Liver (tissue), 9 donors: ENCODE measurements around the gene FAM107A. TPM values are rescaled to one million over a fixed set of nuclear protein-coding genes. Genes with fewer than 3 reads are reported as not detected.

Experiments
- DNase-seq: peaks from one replicate; pipeline ENCODE4 v3.0.0-alpha.2; 2017; ENCODE audit warnings: low spot score
- H3K27ac ChIP-seq, 2 donors: one replicate each; pipeline ENCODE4 v1.7.0; 2013; ENCODE audit warnings: inconsistent platforms in 2 of 2, low read length in 2 of 2, control low read depth in 1 of 2, low read depth in 1 of 2, mild to moderate bottlenecking in 1 of 2
- H3K27me3 ChIP-seq, 4 donors: one replicate each; pipeline versions ENCODE4 v1.6.1 to v1.7.0; 2013; ENCODE audit warnings: low read length in 3 of 4, inconsistent platforms in 1 of 4, mild to moderate bottlenecking in 1 of 4, moderate library complexity in 1 of 4; ENCODE audit not compliant: control insufficient read depth in 4 of 4, insufficient read depth in 4 of 4
- H3K36me3 ChIP-seq, 4 donors: one replicate each; pipeline versions ENCODE4 v1.6.1 to v1.7.0; 2013; ENCODE audit warnings: low read length in 3 of 4, mild to moderate bottlenecking in 3 of 4, low read depth in 1 of 4, moderate library complexity in 1 of 4; ENCODE audit not compliant: control insufficient read depth in 4 of 4, insufficient read depth in 3 of 4
- H3K4me1 ChIP-seq, 4 donors: one replicate each; pipeline versions ENCODE4 v1.6.1 to v1.7.0; 2013; ENCODE audit warnings: low read length in 3 of 4, mild to moderate bottlenecking in 3 of 4, moderate library complexity in 1 of 4; ENCODE audit not compliant: control insufficient read depth in 4 of 4, insufficient read depth in 4 of 4
- H3K4me3 ChIP-seq, 3 donors: one replicate each; pipeline versions ENCODE4 v1.6.1 to v1.7.0; 2013; ENCODE audit warnings: low read length in 3 of 3, control low read depth in 1 of 3, low read depth in 1 of 3, mild to moderate bottlenecking in 1 of 3
- H3K9ac ChIP-seq, 2 donors: one replicate each; pipeline ENCODE4 v1.7.0; 2013; ENCODE audit warnings: low read length in 2 of 2, mild to moderate bottlenecking in 2 of 2, moderate library complexity in 2 of 2, control low read depth in 1 of 2, low read depth in 1 of 2
- H3K9me3 ChIP-seq, 4 donors: one replicate each; pipeline versions ENCODE4 v1.6.1 to v1.7.0; 2013; ENCODE audit warnings: low read length in 3 of 4; ENCODE audit not compliant: control insufficient read depth in 4 of 4
- EGR1 ChIP-seq, 2 donors: IDR thresholded peaks; 2 replicates each; pipeline ENCODE4 v1.6.1; 2016 to 2018; ENCODE audit warnings: antibody characterized with exemption in 2 of 2, low read depth in 2 of 2
- FOXA1 ChIP-seq: IDR thresholded peaks from 2 replicates; pipeline ENCODE4 v1.6.1; 2016; ENCODE audit warnings: antibody characterized with exemption
- FOXA2 ChIP-seq: IDR thresholded peaks from 2 replicates; pipeline ENCODE4 v1.6.1; 2016; ENCODE audit warnings: antibody characterized with exemption
- GABPA ChIP-seq, 2 donors: IDR thresholded peaks in 1 of 2; conservative IDR thresholded peaks in 1 of 2; 2 replicates each; pipeline ENCODE4 v1.6.1; 2016; ENCODE audit warnings: antibody characterized with exemption in 2 of 2, mild to moderate bottlenecking in 1 of 2, moderate library complexity in 1 of 2
- HNF4A ChIP-seq, 2 donors: conservative IDR thresholded peaks; 2 replicates each; pipeline ENCODE4 v1.6.1; 2016; ENCODE audit warnings: antibody characterized with exemption in 2 of 2, mild to moderate bottlenecking in 2 of 2
- HNF4G ChIP-seq: IDR thresholded peaks from 2 replicates; pipeline ENCODE4 v1.6.1; 2016; ENCODE audit warnings: antibody characterized with exemption
- JUND ChIP-seq, 2 donors: IDR thresholded peaks; 2 replicates each; pipeline ENCODE4 v1.6.1; 2016; ENCODE audit warnings: antibody characterized with exemption in 2 of 2
- MAX ChIP-seq: IDR thresholded peaks from 2 replicates; pipeline ENCODE4 v1.6.1; 2016; ENCODE audit warnings: antibody characterized with exemption
- NR2F2 ChIP-seq: IDR thresholded peaks from 2 replicates; pipeline ENCODE4 v1.6.1; 2016; ENCODE audit warnings: antibody characterized with exemption
- RAD21 ChIP-seq, 2 donors: IDR thresholded peaks; 2 replicates each; pipeline ENCODE4 v1.6.1; 2016; ENCODE audit warnings: antibody characterized with exemption in 2 of 2, mild to moderate bottlenecking in 2 of 2
- REST ChIP-seq: IDR thresholded peaks from 2 replicates; pipeline ENCODE4 v1.6.1; 2016; ENCODE audit warnings: antibody characterized with exemption, mild to moderate bottlenecking
- RXRA ChIP-seq, 2 donors: IDR thresholded peaks; 2 replicates each; pipeline ENCODE4 v1.6.1; 2017 to 2018; ENCODE audit warnings: antibody characterized with exemption in 2 of 2, mild to moderate bottlenecking in 1 of 2
- SP1 ChIP-seq: IDR thresholded peaks from 2 replicates; pipeline ENCODE4 v1.6.1; 2018; ENCODE audit warnings: antibody characterized with exemption, mild to moderate bottlenecking
- TAF1 ChIP-seq: conservative IDR thresholded peaks from 2 replicates; pipeline ENCODE4 v1.6.1; 2016; ENCODE audit warnings: antibody characterized with exemption, mild to moderate bottlenecking
- YY1 ChIP-seq: IDR thresholded peaks from 2 replicates; pipeline ENCODE4 v1.6.1; 2016; ENCODE audit warnings: antibody characterized with exemption, mild to moderate bottlenecking
- WGBS: extraction: QIAGEN DNeasy Blood & Tissue Kit; methylation state at CpG from one replicate; pipeline ENCODE4 v1.1.7; 2013; 5-methylcytosine and 5-hydroxymethylcytosine counted together
- polyA plus RNA-seq, 2 donors: library from polyadenylated mRNA; stranded (reverse) in 1 of 2; unstranded in 1 of 2; fragments of 200-250 nt in 1 of 2; fragments of >200 nt in 1 of 2; fragmentation: Nextera tagmentation in 1 of 2; extraction: Ambion mirVana in 1 of 2; gene quantifications; one replicate each; pipeline versions ENCODE4 v1.2.1 to v1.2.3, GENCODE V29; 2013 to 2015
- total RNA-seq, 2 donors: library from RNA; depleted of rRNA; stranded (reverse); fragments of >200 nt; gene quantifications; one replicate each; pipeline ENCODE4 v1.2.3, GENCODE V29; 2014
- TF ChIP-seq, protein P1 (sequence below): fragments of 150-350 bp; IDR thresholded peaks from 2 replicates; pipeline ENCODE4 v1.5.1; 2017; ENCODE audit warnings: improper control_type of control experiment, low read depth, low read length; ENCODE audit not compliant: missing input control
- TF ChIP-seq, protein P2 (sequence below): IDR thresholded peaks from 2 replicates; pipeline ENCODE4 v1.6.1; 2016; ENCODE audit warnings: antibody characterized with exemption
- TF ChIP-seq, protein P3 (sequence below): IDR thresholded peaks from 2 replicates; pipeline ENCODE4 v1.6.1; 2016; ENCODE audit warnings: antibody characterized with exemption
- donor health status: healthy.
- donor health status: healthy.
- donor health status: healthy.
- donor health status: healthy.
- donor health status: healthy.

The FAM107A gene
- total and polyA plus RNA-seq, 4 donors = 0.05 to 4.7 (median 1.4) TPM

GRCh38 chr3:58578873-58579272, 1.7 kb upstream of the FAM107A start:
- 97% methylated on average over 5 of the region's 5 CpGs for WGBS
- no peaks in the 10 kb centered on the region for H3K9me3 ChIP-seq
- H3K27me3 ChIP-seq = no peaks in the 10 kb centered on the region
- no peak overlapping the region for H3K4me3 ChIP-seq
- H3K27ac ChIP-seq = no peak overlapping the region
- TF ChIP-seq FOXA1 (no peak), HNF4G (no peak), NR2F2 (no peak), SP1 (no peak), HNF4A (conservative IDR thresholded peaks at IDR 0.05) (no peak), FOXA2 (no peak), JUND (IDR thresholded peaks at IDR 0.05) (no peak), TAF1 (no peak), RAD21 (IDR thresholded peaks at IDR 0.05) (no peak), MAX (no peak), GABPA (IDR thresholded peaks at IDR 0.05 in 1 of 2, conservative IDR thresholded peaks at IDR 0.05 in 1 of 2) (no peak), REST (no peak), RXRA (IDR thresholded peaks at IDR 0.05) (no peak), YY1 (no peak), EGR1 (IDR thresholded peaks at IDR 0.05; ENCODE audit: low read depth in 2 of 2) (no peak)
- TF ChIP-seq, protein P1, sequence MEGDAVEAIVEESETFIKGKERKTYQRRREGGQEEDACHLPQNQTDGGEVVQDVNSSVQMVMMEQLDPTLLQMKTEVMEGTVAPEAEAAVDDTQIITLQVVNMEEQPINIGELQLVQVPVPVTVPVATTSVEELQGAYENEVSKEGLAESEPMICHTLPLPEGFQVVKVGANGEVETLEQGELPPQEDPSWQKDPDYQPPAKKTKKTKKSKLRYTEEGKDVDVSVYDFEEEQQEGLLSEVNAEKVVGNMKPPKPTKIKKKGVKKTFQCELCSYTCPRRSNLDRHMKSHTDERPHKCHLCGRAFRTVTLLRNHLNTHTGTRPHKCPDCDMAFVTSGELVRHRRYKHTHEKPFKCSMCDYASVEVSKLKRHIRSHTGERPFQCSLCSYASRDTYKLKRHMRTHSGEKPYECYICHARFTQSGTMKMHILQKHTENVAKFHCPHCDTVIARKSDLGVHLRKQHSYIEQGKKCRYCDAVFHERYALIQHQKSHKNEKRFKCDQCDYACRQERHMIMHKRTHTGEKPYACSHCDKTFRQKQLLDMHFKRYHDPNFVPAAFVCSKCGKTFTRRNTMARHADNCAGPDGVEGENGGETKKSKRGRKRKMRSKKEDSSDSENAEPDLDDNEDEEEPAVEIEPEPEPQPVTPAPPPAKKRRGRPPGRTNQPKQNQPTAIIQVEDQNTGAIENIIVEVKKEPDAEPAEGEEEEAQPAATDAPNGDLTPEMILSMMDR = no peak
- TF ChIP-seq, protein P2, sequence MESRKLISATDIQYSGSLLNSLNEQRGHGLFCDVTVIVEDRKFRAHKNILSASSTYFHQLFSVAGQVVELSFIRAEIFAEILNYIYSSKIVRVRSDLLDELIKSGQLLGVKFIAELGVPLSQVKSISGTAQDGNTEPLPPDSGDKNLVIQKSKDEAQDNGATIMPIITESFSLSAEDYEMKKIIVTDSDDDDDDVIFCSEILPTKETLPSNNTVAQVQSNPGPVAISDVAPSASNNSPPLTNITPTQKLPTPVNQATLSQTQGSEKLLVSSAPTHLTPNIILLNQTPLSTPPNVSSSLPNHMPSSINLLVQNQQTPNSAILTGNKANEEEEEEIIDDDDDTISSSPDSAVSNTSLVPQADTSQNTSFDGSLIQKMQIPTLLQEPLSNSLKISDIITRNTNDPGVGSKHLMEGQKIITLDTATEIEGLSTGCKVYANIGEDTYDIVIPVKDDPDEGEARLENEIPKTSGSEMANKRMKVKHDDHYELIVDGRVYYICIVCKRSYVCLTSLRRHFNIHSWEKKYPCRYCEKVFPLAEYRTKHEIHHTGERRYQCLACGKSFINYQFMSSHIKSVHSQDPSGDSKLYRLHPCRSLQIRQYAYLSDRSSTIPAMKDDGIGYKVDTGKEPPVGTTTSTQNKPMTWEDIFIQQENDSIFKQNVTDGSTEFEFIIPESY = no peak
- TF ChIP-seq, protein P3, sequence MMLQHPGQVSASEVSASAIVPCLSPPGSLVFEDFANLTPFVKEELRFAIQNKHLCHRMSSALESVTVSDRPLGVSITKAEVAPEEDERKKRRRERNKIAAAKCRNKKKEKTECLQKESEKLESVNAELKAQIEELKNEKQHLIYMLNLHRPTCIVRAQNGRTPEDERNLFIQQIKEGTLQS = no peak
- H3K9ac ChIP-seq = no peak overlapping the region
- H3K4me1 ChIP-seq = peaks cover 0 to 7% (median under 1%) of the 10 kb centered on the region in 4 donors
- no peaks in the 10 kb centered on the region for H3K36me3 ChIP-seq
- DNase-seq = no peak
